Activated CD8-positive, alpha-beta memory T cell treated with anti-CD3 and anti-CD28 coated beads, Interleukin-2, amount 50 U/mL, for 4 hours (primary cell): Measurements from ENCODE around the gene SLC22A5.
A peak's percentile ranks its signal among the peaks of the same experiment; 100 is the strongest.
"Not testable (repeated sequence)": the region's sequence is repeated elsewhere in the genome, so short reads cannot be mapped to it uniquely, and the experiment has no call there.

Source experiments
- DNase-seq: peaks from one replicate; pipeline ENCODE4 v3.0.0-alpha.2; 2020

The SLC22A5 gene

GRCh38 chr5:132388244-132389050, 18.9 kb downstream of the SLC22A5 start:
- no peak for DNase-seq

- DNase-seq, result no peak
These were observed 19.5 kb downstream of the SLC22A5 start for GRCh38 chr5:132389051-132389331.

- peak; percentile 32 for DNase-seq
These were observed 20.2 kb downstream of the SLC22A5 start for GRCh38 chr5:132389585-132390286.

- DNase-seq, result no peak
These were observed 21.7 kb downstream of the SLC22A5 start for GRCh38 chr5:132391247-132391646.

GRCh38 chr5:132391870-132392269, 22.4 kb downstream of the SLC22A5 start:
- DNase-seq, result no peak

- no peak for DNase-seq
These were observed 22.9 kb downstream of the SLC22A5 start for GRCh38 chr5:132392411-132392810.

GRCh38 chr5:132392978-132393825, 23.7 kb downstream of the SLC22A5 start:
- no peak for DNase-seq

GRCh38 chr5:132394667-132395259, 25.3 kb downstream of the SLC22A5 start:
- no peak for DNase-seq

GRCh38 chr5:132396589-132397031, 27.1 kb downstream of the SLC22A5 start:
- DNase-seq, result no peak

- DNase-seq, result no peak
These were observed 27.7 kb downstream of the SLC22A5 start for GRCh38 chr5:132397224-132397623.

- not testable (repeated sequence) for DNase-seq
These were observed 28.6 kb downstream of the SLC22A5 start for GRCh38 chr5:132397936-132398675.

GRCh38 chr5:132404041-132404440, 34.5 kb downstream of the SLC22A5 start:
- DNase-seq, result not testable (repeated sequence)

GRCh38 chr5:132405646-132406045, 36.1 kb downstream of the SLC22A5 start:
- no peak for DNase-seq

GRCh38 chr5:132406144-132406783, 36.8 kb downstream of the SLC22A5 start:
- no peak for DNase-seq

GRCh38 chr5:132407970-132408369, 38.5 kb downstream of the SLC22A5 start:
- no peak for DNase-seq

GRCh38 chr5:132408456-132408855, 38.9 kb downstream of the SLC22A5 start:
- DNase-seq, result no peak

- DNase-seq, result no peak
These were observed 39.5 kb downstream of the SLC22A5 start for GRCh38 chr5:132408965-132409364.

GRCh38 chr5:132410451-132411303, 41.2 kb downstream of the SLC22A5 start:
- DNase-seq, result peak; percentile 84

GRCh38 chr5:132411304-132412013, 41.9 kb downstream of the SLC22A5 start:
- no peak for DNase-seq

GRCh38 chr5:132413567-132413966, 44.1 kb downstream of the SLC22A5 start:
- no peak for DNase-seq
